Activated naive CD4-positive, alpha-beta T cell treated with anti-CD3 and anti-CD28 coated beads for 36 hours (primary cell): ENCODE results near the gene OR12D2. TPM values are rescaled to one million over a fixed set of nuclear protein-coding genes. Genes with fewer than 3 reads are reported as not detected.
"Not testable (repeated sequence)": the region's sequence is repeated elsewhere in the genome, so short reads cannot be mapped to it uniquely, and the experiment has no call there.

ENCODE experiments used
- CTCF ChIA-PET: fragments of 350-600 bp; sonication (Branson Sonifier 250); formaldehyde crosslinking; loops from one replicate; lab custom pipeline; 2021; ENCODE audit warnings: antibody characterized with exemption; lab: Charles Lee
- DNase-seq: peaks from one replicate; pipeline ENCODE4 v3.0.0-alpha.2; 2020
- H3K27ac Mint-ChIP-seq: one replicate; pipeline ENCODE4 v1.8.0; 2021; ENCODE audit warnings: mild to moderate bottlenecking, mixed read lengths
- H3K27me3 Mint-ChIP-seq: one replicate; pipeline ENCODE4 v1.8.0; 2021; ENCODE audit warnings: low read depth, mixed read lengths
- H3K36me3 Mint-ChIP-seq: one replicate; pipeline ENCODE4 v1.8.0; 2021; ENCODE audit warnings: low read depth, mixed read lengths
- H3K4me1 Mint-ChIP-seq: one replicate; pipeline ENCODE4 v1.8.0; 2021; ENCODE audit warnings: low read depth, mixed read lengths
- H3K4me3 Mint-ChIP-seq: one replicate; pipeline ENCODE4 v1.8.0; 2021; ENCODE audit warnings: mild to moderate bottlenecking, moderate library complexity, mixed read lengths
- H3K9me3 Mint-ChIP-seq: one replicate; pipeline ENCODE4 v1.8.0; 2021; ENCODE audit warnings: mixed read lengths
- intact Hi-C: fragments of 100-400 bp; cut with micrococcal nuclease; formaldehyde crosslinking; loops from one replicate; pipeline ENCODE4 v1.15.1; 2023
- total RNA-seq, 2 experiments: library from RNA; stranded (reverse); gene quantifications; one replicate each; pipeline ENCODE4 v1.2.3, GENCODE V29; 2021

The OR12D2 gene, protein sequence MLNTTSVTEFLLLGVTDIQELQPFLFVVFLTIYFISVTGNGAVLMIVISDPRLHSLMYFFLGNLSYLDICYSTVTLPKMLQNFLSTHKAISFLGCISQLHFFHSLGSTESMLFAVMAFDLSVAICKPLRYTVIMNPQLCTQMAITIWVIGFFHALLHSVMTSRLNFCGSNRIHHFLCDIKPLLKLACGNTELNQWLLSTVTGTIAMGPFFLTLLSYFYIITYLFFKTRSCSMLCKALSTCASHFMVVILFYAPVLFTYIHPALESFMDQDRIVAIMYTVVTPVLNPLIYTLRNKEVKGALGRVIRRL
- not detected for total RNA-seq

DNA sequence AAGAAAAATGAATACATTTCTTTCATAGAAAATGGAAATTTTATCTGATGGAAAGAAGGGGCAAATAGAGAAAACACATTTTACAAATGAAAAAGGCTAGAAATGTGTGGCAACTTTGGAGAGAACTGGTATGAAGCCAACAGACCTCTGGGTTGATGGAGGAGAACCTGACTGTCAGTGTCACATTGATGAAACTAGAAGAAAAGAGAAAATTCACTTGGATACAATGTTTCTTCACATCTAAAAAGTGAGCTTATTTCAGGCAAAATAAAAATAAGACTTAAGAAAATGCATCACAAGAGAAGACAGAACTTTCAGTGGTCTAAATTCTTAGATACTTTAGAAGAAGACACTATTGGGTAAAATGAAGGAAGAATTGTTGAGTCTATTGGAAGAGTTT, at the start of gene OR12D2:
TSS of gene OR12D2 (plus strand) at position 301 of the 400 bp plus-strand sequence. CDS start 1,069 bp downstream, outside the sequence.
- no peaks in the 10 kb centered on the region for H3K4me1 Mint-ChIP-seq
- no peak within 1 kb of the TSS for H3K27ac Mint-ChIP-seq
- CTCF ChIA-PET, result interaction anchor here (1.4 kb wide), 1 partner anchor 258 kb away, joined by 3 read pairs; no protein-coding TSS in a partner anchor
- no peaks in the 10 kb centered on the region for H3K36me3 Mint-ChIP-seq
- no peaks in the 10 kb centered on the region for H3K9me3 Mint-ChIP-seq
- no peak within 1 kb of the TSS for H3K4me3 Mint-ChIP-seq
- peaks cover 30% of the 10 kb centered on the region for H3K27me3 Mint-ChIP-seq
- intact Hi-C loops, result no loop called here
- no peak for DNase-seq

DNA sequence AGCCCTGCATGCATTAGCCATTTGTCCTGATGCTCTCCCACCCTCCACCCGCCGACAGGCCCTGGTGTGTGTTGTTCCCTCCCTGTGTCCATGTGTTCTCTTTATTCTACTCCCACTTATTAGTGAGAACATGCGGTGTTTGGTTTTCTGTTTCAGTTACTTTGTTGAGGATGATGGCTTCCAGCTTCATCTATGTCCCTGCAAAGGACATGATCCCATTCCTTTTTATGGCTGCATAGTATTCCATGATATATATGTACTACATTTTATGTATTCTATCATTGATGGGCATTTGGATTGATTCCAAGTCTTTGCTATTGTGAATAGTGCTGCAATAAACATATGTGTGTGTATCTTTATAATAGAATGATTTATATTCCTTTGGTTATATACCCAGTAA, 46.1 kb upstream of the OR12D2 start:
- CTCF ChIA-PET, DNase-seq, H3K27ac Mint-ChIP-seq, H3K4me3 Mint-ChIP-seq, H3K9me3 Mint-ChIP-seq, H3K36me3 Mint-ChIP-seq, intact Hi-C loops, H3K4me1 Mint-ChIP-seq: not testable (repeated sequence)
- H3K27me3 Mint-ChIP-seq, result peaks cover 23% of the 10 kb centered on the region

DNA sequence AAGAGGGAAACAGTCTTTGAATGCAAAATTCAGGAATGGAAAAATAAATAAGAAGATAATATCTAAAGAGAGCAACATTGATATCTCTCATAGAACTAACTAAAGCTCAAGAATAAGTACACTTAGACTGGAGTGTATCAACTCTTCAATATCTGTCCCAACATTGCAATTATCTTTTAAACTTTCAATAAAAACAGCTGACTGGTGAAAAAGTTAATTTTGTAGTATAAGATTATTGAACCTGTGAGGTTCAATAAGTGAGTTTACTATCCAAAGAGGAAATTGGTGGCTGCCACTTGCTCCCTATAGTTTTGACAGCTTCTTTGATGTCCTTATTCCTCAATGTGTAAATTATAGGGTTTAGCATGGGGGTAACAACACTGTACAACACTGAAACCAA, 40.5 kb upstream of the OR12D2 start:
- H3K27me3 Mint-ChIP-seq, result peaks cover 38% of the 10 kb centered on the region
- intact Hi-C loops, result no loop called here
- no peak overlapping the region for H3K27ac Mint-ChIP-seq
- H3K4me1 Mint-ChIP-seq, result no peaks in the 10 kb centered on the region
- H3K36me3 Mint-ChIP-seq, result peaks cover 2% of the 10 kb centered on the region
- no peak for DNase-seq
- H3K4me3 Mint-ChIP-seq, result no peak overlapping the region
- CTCF ChIA-PET, result no interaction called here
- H3K9me3 Mint-ChIP-seq, result peaks cover 9% of the 10 kb centered on the region

DNA sequence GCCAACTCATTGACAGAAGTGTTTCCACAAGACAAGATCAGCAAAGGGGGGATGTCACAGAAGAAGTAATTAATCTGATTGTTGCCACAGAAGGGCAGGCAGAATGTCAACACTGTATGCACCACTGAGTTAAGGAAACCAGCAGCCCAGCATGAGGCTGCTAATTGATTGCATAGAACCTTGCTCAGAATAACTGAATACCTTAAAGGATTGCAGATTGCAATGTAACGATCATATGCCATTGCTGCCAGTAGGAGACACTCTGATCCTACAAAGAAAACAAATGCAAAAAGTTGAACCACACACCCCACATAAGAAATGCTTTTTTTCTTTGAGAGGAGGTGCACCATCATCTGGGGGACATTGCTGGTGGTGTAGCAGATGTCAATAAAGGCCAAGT, 39.8 kb upstream of the OR12D2 start:
- CTCF ChIA-PET, result no interaction called here
- Mint-ChIP-seq H3K4me1 (no peaks in the 10 kb centered on the region), H3K4me3 (no peak overlapping the region), H3K9me3 (peaks cover 9% of the 10 kb centered on the region), H3K36me3 (peaks cover 2% of the 10 kb centered on the region), H3K27me3 (peaks cover 41% of the 10 kb centered on the region), H3K27ac (no peak overlapping the region)
- intact Hi-C loops, result no loop called here
- no peak for DNase-seq

DNA sequence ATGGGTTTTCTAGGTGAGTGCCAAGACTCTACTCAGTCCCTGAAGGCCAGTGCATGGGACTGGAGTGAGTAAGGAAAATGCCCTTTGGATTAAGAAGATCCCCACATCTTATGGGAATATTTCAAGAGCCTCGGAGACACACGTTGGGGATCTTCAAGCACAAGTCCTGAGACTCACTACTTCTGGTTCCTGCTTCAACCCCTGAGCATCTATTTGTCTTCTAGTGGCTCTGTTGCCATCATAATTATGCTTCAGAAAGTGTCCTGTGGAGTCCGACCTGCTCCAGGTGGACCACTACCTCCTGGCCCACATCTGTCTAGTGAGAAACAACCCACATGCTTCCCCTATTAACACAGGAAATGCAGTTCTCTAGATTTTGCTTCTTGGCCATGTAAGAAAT, 26.7 kb upstream of the OR12D2 start, which contains the start of gene OR5V1:
TSS of gene OR5V1 (minus strand) at position 101 of the 400 bp plus-strand sequence. CDS start 12,670 bp downstream, outside the sequence.
- no peak within 1 kb of the TSS for H3K27ac Mint-ChIP-seq
- no peaks in the 10 kb centered on the region for H3K4me1 Mint-ChIP-seq
- no peaks in the 10 kb centered on the region for H3K9me3 Mint-ChIP-seq
- CTCF ChIA-PET, result no interaction called here
- intact Hi-C loops, result no loop called here
- H3K36me3 Mint-ChIP-seq, result no peaks in the 10 kb centered on the region
- peaks cover 29% of the 10 kb centered on the region for H3K27me3 Mint-ChIP-seq
- no peak for DNase-seq
- no peak within 1 kb of the TSS for H3K4me3 Mint-ChIP-seq

DNA sequence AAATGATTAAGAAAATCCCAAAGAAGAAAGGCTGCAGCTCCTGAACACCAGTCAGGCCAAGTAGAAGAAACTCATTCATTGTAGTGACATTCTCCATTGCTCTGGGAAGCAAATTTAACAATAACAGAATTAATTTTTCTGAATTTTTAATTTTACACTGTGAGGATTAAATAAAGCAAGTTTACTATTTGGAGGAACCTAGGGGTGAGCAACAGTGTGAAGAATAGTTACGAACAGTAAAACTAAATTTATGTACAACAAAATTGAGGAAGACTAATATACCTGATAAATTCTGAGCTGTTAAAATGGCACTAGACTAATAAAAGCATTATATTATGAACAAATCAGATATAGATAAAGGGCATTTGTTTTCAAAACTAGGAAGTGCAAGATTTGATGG, 20.2 kb upstream of the OR12D2 start, which contains the start of gene OR12D3:
TSS of gene OR12D3 (minus strand) at position 101 of the 400 bp plus-strand sequence. CDS start at position 97, 4 bp downstream.
- CTCF ChIA-PET, result interaction anchor here (0.6 kb wide), 1 partner anchor 637 kb away, joined by 4 read pairs; no protein-coding TSS in a partner anchor

DNA sequence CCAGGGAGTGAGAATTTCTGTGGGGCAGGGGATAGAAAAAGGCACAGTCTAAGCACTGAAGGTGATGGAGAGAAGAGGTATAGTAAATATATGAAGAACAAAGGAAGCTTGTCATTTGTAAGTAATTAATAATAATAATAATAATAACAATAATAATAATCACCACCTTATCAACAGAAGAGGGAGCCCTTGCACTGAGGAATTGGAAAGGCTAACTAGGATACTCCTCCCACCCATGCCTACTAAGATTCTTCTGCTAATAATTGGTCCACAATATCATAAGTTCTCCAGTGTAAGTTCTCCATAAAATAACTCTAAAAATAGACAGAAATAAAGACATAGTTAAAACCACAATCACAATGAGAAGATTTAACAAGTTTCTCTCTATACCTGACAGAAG, 19.4 kb upstream of the OR12D2 start:
- no peak overlapping the region for H3K4me3 Mint-ChIP-seq
- CTCF ChIA-PET, result interaction anchor here (1.6 kb wide), 1 partner anchor 275 kb away, joined by 3 read pairs; no protein-coding TSS in a partner anchor

More for the DNA sequence above, 20.2 kb upstream of the OR12D2 start, which contains the start of gene OR12D3:
- intact Hi-C loops, result no loop called here
- H3K4me1 Mint-ChIP-seq, result no peaks in the 10 kb centered on the region
- H3K27ac Mint-ChIP-seq, result no peak within 1 kb of the TSS
- DNase-seq, result no peak
- peaks cover 21% of the 10 kb centered on the region for H3K27me3 Mint-ChIP-seq
- H3K4me3 Mint-ChIP-seq, result no peak within 1 kb of the TSS
- H3K9me3 Mint-ChIP-seq, result no peaks in the 10 kb centered on the region
- H3K36me3 Mint-ChIP-seq, result no peaks in the 10 kb centered on the region

DNA sequence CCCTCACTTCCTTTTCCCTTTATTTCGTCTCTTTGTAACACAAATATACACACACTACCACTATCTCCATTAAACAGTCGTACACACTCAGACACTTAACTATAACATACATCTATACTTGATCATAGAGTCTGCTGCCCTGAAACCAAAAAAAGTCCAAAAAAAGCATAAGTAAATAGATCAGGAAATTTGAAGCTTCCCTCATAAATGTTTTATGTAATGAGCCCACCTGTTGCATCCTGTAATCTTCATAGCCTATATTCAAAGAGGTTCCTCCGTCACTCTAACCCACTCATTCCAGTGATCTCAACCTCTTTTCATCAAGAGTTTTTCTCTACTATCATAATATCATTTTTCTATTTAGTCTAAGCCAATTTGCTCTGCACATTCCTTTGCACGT, 6.9 kb upstream of the OR12D2 start:
- Mint-ChIP-seq H3K4me1 (no peaks in the 10 kb centered on the region), H3K4me3 (no peak overlapping the region), H3K27ac (no peak overlapping the region), H3K9me3 (no peaks in the 10 kb centered on the region), H3K36me3 (no peaks in the 10 kb centered on the region), H3K27me3 (peaks cover 22% of the 10 kb centered on the region)
- DNase-seq, result no peak
- intact Hi-C loops, result no loop called here
- CTCF ChIA-PET, result no interaction called here

More for the DNA sequence above, 19.4 kb upstream of the OR12D2 start:
- H3K36me3 Mint-ChIP-seq, result no peaks in the 10 kb centered on the region
- DNase-seq, result no peak
- intact Hi-C loops, result loop anchor here (2.0 kb wide), 1 partner anchor 213 kb away; no protein-coding TSS in a partner anchor
- no peaks in the 10 kb centered on the region for H3K9me3 Mint-ChIP-seq
- no peaks in the 10 kb centered on the region for H3K4me1 Mint-ChIP-seq
- peaks cover 17% of the 10 kb centered on the region for H3K27me3 Mint-ChIP-seq
- no peak overlapping the region for H3K27ac Mint-ChIP-seq

DNA sequence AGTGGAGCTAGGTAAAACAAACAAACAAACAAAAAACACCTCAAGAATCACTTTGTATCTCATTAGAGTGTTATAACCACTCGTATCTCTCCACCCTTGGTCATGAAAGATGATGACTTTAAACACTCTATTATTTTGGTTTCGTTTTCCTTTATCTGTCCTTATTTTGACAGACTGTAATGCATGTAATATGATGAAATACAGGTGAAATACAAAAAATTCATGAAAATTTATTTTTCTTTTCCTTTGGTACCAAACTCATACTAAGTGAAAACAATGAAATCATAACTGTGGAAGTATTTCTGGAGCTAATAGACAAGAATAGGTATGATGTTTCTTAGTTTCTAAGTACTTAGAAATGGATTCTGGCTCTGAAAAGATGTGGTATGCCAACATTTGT, 4.1 kb downstream of the OR12D2 start:
- Mint-ChIP-seq H3K4me3 (no peak overlapping the region), H3K4me1 (no peaks in the 10 kb centered on the region)
- CTCF ChIA-PET, result interaction anchor here (0.6 kb wide), 1 partner anchor 266 kb away, joined by 3 read pairs; no protein-coding TSS in a partner anchor

DNA sequence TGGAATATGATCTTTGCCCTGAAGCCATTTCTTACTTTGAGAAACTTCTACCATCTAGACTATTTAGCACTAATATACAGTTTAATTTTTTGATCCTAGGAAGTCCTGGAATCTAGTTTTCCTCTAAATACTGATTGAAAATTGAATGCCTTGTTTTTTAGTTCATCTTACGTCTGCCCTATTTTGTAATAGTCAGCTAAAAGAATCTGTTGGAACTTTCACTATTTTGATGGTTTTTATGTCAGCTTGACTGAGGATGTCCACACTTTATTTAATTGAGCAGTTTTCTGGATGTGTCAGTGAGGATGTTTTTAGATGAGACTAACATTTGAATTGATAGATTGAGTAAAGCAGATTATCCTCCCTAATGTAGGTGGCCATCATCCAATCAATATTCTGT, 8.4 kb downstream of the OR12D2 start:
- no peak overlapping the region for H3K27ac Mint-ChIP-seq
- intact Hi-C loops, result no loop called here
- H3K9me3 Mint-ChIP-seq, result peaks cover 5% of the 10 kb centered on the region
- H3K27me3 Mint-ChIP-seq, result peaks cover 47% of the 10 kb centered on the region
- H3K36me3 Mint-ChIP-seq, result no peaks in the 10 kb centered on the region
- CTCF ChIA-PET, result no interaction called here
- no peaks in the 10 kb centered on the region for H3K4me1 Mint-ChIP-seq
- no peak for DNase-seq
- no peak overlapping the region for H3K4me3 Mint-ChIP-seq

More for the DNA sequence above, 4.1 kb downstream of the OR12D2 start:
- intact Hi-C loops, result no loop called here
- Mint-ChIP-seq H3K27me3 (peaks cover 32% of the 10 kb centered on the region), H3K27ac (no peak overlapping the region), H3K9me3 (no peaks in the 10 kb centered on the region), H3K36me3 (no peaks in the 10 kb centered on the region)
- DNase-seq, result no peak

DNA sequence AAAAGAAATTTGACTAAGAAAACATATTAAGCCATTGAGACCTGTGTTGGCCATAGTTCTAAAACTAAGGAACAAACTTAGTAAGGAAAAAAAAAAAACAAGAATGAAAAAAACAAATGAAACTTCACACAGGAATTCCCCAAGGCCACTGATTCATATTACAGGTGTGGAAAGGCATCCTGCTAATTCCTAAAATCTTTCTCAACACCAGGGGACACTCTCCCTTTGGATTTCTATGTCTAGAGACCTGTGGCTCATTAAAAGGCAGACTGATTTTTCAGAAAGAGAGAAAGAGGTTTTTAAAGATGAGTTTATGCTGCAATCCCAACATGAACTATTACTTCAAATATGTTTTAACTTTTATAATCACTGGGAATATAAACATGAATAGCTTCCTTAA, 19.2 kb downstream of the OR12D2 start, which contains the start of gene OR12D1:
TSS of gene OR12D1 (plus strand) at position 341 of the 400 bp plus-strand sequence.
- intact Hi-C loops, result no loop called here
- Mint-ChIP-seq H3K4me1 (no peaks in the 10 kb centered on the region), H3K4me3 (no peak within 1 kb of the TSS), H3K27me3 (peaks cover 49% of the 10 kb centered on the region), H3K27ac (no peak within 1 kb of the TSS), H3K9me3 (peaks cover 13% of the 10 kb centered on the region), H3K36me3 (no peaks in the 10 kb centered on the region)
- CTCF ChIA-PET, result no interaction called here
- DNase-seq, result no peak

DNA sequence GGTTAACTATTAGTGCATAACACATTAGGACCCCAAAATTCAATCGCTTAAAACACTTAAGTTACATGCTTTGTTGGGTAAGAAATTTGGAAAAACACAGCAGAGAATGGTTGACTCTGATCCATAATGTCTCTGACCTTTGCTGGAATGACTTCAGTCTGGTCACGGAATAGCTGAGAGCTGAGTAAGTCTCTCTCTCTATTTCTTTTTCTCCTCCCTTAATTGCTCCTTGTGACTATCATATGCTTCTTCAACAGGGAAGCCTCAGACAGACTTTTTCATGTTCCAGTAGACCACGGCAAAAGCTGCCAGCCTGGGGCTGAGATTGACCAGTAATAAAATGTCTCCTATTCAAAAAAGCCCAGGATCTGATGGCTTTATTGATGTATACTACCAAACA, 24.1 kb downstream of the OR12D2 start:
- Mint-ChIP-seq H3K4me1 (peaks cover under 1% of the 10 kb centered on the region), H3K9me3 (no peaks in the 10 kb centered on the region), H3K4me3 (no peak overlapping the region), H3K36me3 (no peaks in the 10 kb centered on the region), H3K27ac (no peak overlapping the region), H3K27me3 (peaks cover 34% of the 10 kb centered on the region)
- no peak for DNase-seq
- CTCF ChIA-PET, result no interaction called here
- intact Hi-C loops, result no loop called here

DNA sequence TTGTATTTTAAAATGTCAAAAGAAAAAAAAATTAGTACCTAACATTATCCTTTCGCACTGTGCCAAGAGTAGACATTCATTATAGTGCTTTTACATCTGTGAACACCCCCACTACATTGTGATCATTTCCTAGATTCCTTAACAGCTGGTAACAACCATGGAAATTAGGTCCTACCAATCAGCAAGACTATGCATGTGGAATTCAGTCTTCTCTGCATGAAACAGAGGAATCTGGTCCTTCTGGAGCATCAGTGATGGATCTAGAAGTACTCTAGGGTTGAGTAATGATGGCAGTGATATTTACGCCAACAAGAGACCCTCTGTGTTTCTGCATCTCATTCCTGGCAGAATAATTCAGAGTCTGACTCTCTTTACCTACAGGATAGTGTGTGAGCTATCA, 28.7 kb downstream of the OR12D2 start:
- Mint-ChIP-seq H3K4me3 (no peak overlapping the region), H3K36me3 (no peaks in the 10 kb centered on the region), H3K4me1 (peaks cover 4% of the 10 kb centered on the region), H3K27me3 (peaks cover 43% of the 10 kb centered on the region), H3K27ac (no peak overlapping the region), H3K9me3 (no peaks in the 10 kb centered on the region)
- intact Hi-C loops, result no loop called here
- no peak for DNase-seq
- CTCF ChIA-PET, result no interaction called here
